IPS DF 4.7 (cell line): ENCODE data around the gene MCU.

Experiments used
- DNase-seq: peaks from one replicate; pipeline ENCODE4 v3.0.0-alpha.2; 2013; ENCODE audit warnings: low spot score; ENCODE audit errors: extremely low read depth

Gene MCU

DNA sequence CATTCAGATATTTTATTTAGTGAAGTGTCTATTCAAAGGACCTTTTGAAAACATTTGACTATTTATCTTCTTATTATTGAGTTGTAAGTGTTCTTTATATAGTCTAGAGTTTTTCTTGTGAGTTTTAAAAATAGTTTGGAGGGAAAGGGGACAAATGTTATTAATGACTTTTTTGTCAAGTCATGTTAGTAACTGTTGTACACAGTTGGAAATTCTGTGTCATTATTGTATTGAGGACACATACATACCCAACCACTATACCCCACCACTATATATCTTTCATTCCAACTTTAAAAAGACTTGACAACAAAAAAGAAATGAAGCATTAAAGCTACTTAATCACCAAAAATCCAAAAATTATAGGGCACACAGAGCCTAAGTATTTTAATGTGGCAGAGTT is 148.4 kb downstream of the MCU start:
- no peak for DNase-seq

DNA sequence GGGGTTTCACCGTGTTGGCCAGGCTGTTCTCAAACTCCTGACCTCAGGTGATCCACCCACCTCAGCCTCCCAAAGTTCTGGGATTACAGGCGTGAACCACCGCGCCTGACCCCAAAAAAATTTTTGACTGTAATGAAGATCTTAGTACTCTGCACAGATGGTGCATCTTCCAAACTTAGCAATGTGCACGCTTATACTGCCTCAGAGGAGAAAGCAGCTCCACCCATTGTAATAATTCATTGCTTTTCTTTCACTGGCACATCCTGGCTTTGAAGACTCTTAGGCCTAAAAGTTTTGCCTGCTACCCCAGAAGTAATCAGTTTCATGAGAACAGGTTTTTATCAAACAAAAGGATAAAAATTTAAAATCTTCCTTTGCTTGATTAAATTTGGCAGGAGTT is 149.5 kb downstream of the MCU start:
- no peak for DNase-seq

DNA sequence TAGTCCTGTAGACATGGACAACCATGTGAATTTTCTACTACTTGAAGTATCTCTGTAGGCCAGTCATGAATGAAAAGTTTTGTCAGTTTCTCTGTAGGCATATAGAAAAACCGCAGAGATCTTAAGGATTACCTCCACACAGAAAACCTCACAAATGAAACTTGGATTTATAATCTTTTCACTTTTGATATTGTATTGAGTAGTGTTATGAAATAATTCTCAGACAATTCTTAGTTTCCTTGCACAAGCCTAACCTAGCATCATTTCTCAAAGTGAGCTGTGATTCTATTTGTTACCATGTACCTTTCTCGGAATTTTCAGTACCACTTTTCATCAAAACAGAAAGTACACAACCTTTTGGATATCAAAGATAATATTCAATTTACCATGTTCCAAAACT is 150.2 kb downstream of the MCU start:
- no peak for DNase-seq

DNA sequence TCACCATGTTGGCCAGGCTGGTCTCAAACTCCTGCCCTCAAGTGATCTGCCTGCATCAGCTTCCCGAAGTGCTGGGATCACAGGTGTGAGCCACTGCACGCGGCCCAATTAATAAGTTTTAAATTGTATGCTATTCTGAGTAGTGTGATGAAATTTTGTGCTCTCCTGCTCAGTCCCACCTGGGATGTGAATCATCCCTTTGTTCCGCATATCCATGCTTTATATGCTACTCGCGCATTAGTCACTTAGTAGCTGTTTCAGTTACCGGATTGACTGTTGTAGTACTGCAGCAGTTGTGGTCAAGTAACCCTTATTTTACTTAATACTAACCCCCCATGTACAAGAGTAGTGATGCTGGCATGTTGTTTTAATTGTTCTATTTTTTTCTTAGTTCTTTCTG is 154.3 kb downstream of the MCU start:
- DNase-seq: no peak

DNA sequence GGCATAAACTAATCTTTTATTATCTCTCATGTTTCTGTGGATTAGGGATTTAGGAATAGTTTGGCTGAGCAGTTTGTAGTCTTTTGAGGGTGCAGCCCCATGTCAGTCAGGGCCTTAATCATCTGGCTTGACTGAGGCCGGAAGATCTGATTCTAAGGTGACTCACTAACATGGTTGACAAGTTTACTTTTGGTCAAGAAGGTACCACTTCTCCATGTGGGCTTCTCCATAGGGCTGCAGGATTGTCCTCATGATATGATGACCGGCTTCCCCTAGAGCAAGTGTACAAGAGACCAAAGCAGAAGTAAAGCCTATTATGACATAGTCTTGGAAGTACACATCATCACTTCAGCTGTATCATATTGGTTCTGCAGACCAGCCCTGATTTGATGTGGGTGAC is 155.7 kb downstream of the MCU start:
- no peak for DNase-seq

DNA sequence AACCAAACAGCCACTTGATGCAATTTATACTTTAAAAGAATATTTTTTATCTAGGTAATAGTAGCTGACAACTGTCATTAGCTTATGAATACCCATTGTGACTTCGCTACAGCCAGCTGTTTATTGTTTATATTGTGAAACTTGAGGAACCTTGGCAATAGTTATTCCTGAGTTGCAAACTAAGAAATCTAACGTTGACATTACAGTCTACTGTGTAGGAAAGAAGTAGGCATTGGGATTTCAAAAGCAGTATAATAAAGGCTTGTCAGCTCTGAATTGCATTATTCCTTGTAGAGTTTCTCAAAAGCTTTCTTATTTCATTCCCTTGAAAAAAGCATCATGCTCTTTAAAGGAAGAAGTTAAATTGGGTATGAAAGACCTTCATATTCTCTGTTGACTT is 158.9 kb downstream of the MCU start:
- no peak for DNase-seq

DNA sequence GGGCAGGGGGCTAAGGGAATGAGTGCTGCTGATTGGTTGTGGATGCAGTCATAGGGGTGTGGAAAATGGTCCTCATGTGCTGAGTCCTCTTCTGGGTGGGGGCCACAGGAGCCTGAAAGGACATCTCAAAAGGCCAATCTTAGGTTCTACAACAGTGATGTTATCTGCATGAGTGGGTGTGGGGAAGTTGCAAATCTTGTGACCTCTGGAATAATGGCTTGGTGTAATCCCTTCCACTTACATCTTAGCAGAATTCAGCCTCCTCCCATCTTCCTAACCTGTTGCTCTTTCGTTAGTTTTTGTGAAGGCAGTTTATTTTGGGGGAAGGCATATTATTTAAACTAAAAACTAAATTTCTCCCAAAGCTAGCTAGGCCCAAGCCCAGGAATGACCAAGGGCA is 159.6 kb downstream of the MCU start:
- no peak for DNase-seq

DNA sequence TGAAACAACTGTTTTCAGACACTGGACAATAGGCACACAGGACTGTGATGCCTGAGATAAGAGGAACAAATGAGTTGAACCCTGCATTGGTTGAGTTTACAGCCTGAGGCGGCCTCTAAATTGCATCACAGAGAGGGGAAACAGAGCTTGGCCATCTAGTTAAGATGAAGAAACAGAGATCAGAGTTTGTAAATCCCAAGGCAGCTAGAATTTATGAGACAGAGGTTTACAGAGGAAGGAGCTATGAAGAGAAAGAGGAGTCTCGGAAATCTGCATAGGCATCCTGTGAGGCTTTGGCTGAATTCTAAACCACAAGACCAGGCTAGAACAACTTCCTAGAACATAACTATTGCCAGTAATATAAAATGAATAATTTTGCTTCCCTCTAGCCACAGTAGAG is 160.6 kb downstream of the MCU start:
- DNase-seq: no peak

DNA sequence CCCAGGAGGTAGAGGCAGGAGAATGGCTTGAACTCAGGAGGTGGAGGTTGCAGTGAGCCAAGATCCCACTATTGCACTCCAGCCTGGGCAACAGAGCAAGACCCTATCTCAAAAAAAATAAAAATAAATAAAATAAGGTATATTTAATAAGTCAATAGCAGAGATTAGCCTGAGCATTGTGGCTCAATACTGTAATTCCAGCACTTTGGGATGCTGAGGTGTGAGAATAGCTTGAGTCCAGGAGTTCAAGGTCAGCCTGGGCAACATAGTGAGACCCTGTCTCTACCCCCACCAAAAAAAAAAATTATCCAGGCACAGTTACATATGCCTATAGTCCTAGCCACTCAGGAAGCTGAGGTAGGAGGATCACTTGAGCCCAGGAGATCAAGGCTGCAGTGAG is 163.2 kb downstream of the MCU start:
- no peak for DNase-seq

DNA sequence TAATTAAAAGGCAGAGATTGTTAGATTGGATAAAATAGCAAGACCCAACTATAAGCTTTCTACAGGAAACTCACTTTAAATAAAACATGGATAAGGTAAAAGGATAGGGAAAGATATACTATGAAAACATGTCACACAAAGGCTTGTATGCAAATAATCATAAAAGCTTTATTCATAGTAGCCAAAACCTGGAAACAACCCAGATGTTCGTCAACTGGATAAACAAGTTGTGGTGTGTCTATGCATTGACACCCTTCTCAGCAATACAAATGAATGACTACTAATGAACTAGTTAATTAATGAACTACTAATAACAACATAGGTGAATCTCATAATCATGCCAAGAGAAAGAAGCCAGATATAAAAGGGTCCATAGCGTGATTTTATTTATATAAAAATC is 163.8 kb downstream of the MCU start:
- DNase-seq: no peak

DNA sequence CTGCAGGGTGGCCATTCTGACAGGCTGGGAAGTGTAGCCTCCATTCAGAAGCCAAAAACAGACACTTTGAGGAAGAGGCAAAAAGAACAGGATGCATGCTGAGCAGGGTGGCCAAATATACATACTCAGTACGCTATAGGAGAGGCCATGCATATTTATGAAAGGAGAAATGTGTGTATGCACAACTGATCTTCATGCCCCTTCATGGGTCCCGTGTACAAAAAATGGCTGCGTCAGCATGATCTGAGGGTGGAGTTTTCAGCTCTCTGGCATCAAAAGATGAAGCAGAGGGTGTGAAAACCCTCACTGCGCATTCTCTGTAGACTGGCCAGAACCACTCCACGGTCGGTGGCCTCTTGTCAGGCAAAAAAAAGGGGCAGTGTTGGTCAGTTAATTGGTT is 166.1 kb downstream of the MCU start:
- DNase-seq: no peak

DNA sequence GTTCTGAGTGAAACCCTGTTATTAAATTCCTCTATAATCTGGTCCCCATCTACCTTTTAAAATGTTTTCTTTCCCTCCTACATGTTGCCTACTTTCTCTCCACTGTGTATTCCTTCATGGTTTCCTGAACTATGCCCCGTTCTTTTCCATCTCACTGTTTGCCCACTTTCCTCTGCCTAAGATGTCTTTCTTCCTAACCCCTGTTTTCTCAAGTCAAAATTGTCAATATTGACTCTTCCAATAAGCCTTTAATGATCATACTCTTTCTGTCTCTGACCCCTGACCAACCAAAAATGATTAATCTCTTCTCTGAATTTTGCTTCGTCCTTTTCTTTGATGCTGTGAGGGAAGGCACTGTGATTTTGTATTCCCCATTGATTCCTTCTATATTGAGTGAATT is 171.0 kb downstream of the MCU start:
- DNase-seq: no peak

DNA sequence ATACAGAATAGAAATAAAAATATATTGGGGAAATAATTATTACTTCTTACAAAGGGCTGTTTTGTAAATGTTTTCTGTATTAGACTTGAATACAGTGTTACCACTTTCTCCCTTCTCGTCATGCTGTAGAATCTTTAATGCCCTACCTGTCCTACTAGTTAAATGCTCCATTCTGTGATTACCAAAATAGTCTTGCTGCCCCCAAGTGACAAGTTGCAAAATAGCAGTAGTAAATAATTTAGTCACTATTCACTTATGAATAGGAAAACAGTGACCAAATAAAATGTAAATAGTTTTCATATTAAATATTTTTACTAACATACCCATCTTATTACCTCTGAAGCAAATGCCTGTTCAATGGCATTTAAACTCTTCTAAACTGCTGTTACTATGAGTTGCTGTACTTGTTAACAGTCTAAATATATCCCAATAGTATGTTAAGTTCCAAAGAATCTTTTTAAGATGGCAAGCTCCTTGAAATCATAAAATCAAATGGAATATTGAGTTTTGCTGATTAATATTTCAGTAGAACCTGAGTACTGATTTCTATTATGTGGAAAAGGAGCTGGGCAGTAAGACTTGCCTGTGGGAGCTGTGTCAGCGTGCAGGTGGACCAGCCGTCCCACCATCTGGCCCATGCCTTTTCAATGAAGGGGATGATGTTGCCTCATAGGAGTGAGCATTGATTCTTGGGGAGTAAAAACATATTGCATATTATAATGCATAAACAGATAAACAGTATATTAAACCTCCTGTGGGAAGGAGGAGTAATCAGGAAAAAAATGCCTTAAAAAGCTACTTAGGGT is 183.5 kb downstream of the MCU start:
- no peak for DNase-seq

DNA sequence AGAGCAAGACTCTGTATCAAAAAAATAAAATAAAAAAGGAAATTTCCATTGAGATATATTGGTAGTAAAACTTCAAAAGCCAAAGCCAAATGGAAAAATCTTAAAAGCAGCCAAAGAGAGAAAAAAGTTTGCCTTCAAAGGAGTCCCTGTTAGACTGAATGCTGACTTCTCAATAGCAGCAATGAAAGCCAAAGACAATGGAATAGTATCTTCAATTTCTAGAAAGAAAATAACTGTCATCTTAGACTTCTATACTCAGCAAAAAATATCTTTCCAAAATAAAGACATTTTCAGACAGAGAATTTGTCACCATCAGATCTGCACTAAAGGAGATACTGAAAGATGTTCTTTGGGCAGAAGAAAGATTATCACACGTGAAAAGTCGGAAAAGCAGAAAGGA is 187.3 kb downstream of the MCU start:
- DNase-seq: no peak

DNA sequence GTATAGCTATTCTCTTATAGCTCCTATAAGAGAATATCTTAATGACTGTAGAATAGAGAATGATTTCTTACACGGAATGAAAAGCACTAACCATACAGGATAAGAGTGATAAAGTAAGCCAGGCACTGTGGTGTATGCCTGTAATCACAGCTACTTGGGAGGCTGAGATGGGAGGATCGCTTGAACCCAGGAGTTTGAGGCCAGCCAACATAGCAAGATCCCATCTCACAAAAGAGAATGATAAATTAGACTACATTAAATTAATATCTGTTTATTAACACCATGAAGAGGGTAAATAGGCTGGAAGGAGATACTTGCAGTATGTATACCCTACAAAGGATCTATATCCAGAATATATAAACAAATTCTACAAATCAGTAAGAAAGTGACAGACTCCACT is 189.3 kb downstream of the MCU start:
- DNase-seq: no peak

DNA sequence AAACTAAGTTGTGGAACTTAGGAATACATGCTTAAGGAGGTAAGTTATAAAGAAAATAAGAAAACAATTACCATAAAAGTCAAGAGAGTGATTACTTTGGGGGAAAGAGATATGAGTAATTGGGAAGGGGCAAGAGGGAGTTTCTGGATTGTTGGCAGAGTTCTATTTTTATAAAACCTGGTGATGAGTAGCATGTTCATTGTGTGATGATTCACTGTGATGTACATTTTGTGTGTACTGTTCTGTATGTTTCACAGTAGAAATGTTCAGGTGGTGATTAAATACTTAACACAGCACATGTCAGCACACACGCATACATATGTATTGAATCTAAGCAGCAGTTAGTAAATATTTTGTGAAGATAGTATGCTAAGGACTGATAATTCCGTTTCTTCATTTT is 191.9 kb downstream of the MCU start:
- no peak for DNase-seq

DNA sequence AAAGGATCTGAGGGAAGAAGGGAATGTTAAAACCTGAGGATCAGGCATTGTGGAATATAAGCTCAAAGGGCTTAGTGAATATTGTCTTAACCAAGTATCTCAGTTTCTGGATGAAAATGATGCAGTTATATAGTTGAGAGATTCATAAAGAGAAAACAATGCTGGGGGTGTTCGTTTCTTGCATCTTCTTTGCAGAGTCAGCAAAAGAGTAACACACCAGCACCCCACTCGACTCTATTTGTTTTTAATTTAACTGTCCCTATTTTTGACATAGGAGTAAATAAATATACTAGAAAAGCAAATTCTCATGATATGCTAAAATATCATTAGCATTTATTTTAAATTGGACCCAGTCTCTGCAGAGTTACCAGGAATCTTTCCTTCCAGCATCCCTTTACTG is 194.0 kb downstream of the MCU start:
- no peak for DNase-seq

DNA sequence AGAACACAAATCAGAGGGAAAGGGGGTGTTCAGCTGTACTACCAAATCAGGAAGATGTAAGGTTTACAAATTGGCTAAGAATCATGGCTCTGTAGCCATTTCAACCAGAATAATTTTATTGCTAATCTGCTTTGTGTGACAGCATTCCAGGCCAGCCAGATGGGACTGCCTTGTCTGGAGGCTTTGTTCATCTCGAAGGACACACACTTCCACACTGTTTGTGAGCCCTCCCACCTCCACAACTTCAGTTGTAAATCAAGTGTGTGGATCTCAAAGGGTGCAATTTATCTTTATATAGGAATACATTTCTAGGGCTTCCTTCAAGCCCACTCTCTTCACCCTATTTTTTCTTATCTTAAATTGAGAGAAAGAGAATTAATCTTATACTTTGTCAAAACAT is 194.7 kb downstream of the MCU start:
- DNase-seq: no peak

DNA sequence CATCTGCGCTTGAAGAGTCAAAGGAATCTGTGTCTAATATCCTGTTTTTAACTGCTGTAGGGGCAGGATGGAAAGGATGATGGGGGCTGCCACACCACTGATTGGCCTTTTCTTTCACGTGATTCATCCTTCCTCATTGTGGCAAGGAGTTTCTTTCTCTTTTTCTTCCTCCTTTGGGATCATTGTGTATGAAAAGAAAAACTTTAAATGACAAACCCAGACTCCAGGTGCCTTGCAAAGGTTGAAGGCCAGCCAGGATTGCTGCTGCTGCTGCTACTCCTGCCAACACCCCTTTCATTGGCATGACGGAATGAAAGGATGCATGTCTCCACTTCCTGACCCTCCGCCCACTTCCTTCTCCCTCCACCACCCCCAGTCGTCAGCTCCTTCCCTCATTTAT is 195.1 kb downstream of the MCU start:
- peak; percentile 36 for DNase-seq

DNA sequence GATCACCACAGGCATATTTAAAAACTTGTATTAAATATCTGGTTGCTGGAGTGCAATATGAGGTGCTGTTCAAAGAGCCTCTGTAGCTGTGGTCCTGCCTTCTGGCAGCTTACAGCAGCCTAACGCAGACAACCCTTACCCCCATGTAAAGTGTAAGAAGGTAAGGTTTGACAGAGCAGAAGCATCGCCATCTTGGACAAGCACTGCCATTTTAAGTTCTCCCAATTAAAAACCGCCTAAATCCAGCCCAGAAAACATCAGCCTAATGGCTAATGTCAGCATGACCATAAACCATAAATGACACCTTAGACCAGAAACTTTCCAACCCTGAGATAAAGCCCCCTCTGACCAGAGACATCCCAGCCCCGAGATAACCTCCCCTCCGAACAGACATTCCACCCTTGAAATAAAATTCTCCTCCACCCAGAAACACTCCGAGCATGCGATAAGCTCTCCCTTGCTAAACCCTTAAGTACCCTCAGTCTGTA is 196.3 kb downstream of the MCU start:
- no peak for DNase-seq

DNA sequence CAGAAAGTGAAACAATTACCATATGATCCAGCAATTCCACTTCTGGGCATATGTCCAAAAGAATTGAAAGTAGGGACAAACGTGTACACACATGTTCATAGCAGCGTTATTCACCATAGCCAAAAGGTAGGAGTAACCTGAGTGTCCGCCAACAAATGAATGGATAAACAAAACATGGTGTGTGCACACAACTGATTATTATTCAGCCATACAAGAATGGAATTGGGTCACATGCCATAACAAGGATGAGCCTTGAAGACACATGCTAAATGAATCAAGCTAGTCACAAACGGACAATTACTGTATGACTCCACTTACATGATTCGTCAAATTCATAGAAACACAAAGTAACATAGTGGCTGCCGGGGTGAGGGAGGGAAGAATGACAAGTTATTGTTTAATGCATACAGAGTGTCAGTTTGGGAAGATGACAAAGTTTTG is 197.5 kb downstream of the MCU start:
- DNase-seq: no peak

DNA sequence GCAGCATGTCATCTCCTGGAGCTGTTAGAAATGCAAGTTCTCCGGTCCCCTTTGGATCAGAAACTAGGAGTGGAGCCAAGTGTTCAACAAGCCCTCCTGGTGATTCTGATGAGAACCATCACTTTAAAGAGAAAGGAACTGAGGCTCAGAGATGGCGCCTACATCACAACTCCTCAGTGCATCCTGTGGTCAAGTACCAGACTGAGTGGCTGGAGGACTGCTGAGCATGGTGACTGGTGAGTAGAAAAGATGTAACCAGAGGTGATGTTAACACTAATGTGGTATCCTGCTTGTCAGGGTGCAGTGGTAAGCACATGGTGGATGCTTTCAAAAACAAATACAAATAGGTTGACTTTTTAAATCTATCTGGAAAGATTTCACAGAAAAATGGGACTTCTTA is 198.1 kb downstream of the MCU start:
- no peak for DNase-seq

DNA sequence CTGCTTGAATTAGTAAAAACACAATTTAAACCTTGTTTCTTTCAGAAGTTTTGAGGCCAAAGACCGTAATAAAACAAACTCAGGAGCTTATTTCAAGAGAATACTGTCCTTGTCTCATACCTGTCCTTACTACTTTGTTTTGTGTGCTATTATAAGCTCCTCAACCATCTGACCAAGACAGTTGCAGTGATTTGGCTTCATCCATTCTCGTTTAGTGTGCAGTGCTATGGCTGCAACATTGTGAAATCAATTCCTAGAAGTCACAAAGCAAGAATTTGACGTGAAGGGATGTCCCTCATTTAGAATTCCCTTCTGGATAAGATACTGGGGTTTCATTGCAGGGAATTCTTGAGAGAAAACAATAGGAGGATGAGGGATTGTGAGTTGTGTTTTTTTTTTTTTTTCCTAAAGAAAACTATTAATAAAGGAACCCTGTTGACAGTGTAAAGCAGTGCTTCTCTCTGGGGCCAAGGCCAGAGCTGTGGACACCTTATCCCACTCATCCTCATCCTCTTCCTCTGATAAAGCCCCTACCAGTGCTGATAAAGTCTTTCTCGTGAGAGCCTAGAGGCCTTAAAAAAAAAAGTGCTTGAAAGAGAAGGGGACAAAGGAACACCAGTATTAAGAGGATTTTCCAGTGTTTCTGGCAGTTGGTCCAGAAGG is 201.3 kb downstream of the MCU start, which contains the start of gene OIT3:
Gene OIT3 (plus strand): TSS at position 604 of the 663 bp plus-strand sequence. CDS start 60 bp downstream, outside the sequence.
- no peak for DNase-seq
